ENCODE data around the gene N4BP2.

- TF ChIP-seq CTCF (IDR thresholded peaks at IDR 0.05) (no peak), POLR2A (IDR thresholded peaks at IDR 0.05) (no peak)
Observed at GRCh38 chr4:40144716-40145115, 88.1 kb downstream of the N4BP2 start.
